SK-N-SH (cell line): ENCODE data around the gene PHETA2. TPM values are rescaled to one million over a fixed set of nuclear protein-coding genes. Genes with fewer than 3 reads are reported as not detected.

Source experiments
- CTCF ChIA-PET: fragments of 300-600, 350-600 bp; formaldehyde crosslinking; extraction: SDS; loops from one replicate; lab custom pipeline; 2021; lab: Yijun Ruan, JAX
- POLR2A ChIA-PET: fragments of 350-600 bp; sonication (Branson Sonifier 250); formaldehyde crosslinking; extraction: SDS; loops from one replicate; lab custom pipeline; 2020; ENCODE audit warnings: antibody characterized with exemption, inconsistent platforms; lab: Yijun Ruan, JAX
- DNase-seq: peaks from one replicate; pipeline ENCODE4 v3.0.0; 2012
- H2AFZ ChIP-seq: fragments of 200-600 bp; sonication (generic); 2 replicates; pipeline ENCODE4 v1.8.1; 2016; ENCODE audit warnings: antibody characterized with exemption, mild to moderate bottlenecking, low read depth
- H3F3A ChIP-seq: fragments of 200-600 bp; sonication (generic); replicated peaks from 2 replicates; pipeline ENCODE3; 2016; ENCODE audit warnings: antibody characterized with exemption, mild to moderate bottlenecking; ENCODE audit not compliant: insufficient read depth
- H3K27ac ChIP-seq, 2 experiments: fragments of 200-500 bp in 1 of 2; fragments of 200-600 bp in 1 of 2; sonication (Bioruptor generic) in 1 of 2; sonication (generic), shearing (Covaris generic) in 1 of 2; 2 replicates each; pipeline versions ENCODE4 v1.5.1 to v1.6.1; 2014 to 2016; ENCODE audit warnings: low read depth in 2 of 2, inconsistent platforms in 1 of 2, low read length in 1 of 2, mild to moderate bottlenecking in 1 of 2, mixed read lengths in 1 of 2
- H3K27me3 ChIP-seq: fragments of 200-600 bp; sonication (generic), shearing (Covaris generic); 2 replicates; pipeline ENCODE4 v1.6.1; 2016; ENCODE audit warnings: mixed run types; ENCODE audit not compliant: insufficient read depth
- H3K36me3 ChIP-seq, 2 experiments: fragments of 200-500 bp in 1 of 2; fragments of 200-600 bp in 1 of 2; sonication (Bioruptor generic) in 1 of 2; sonication (generic) in 1 of 2; replicated peaks in 1 of 2; 2 replicates each; pipeline versions ENCODE3 to v1.5.1; 2014 to 2016; ENCODE audit warnings: low read length in 1 of 2, mild to moderate bottlenecking in 1 of 2; ENCODE audit not compliant: insufficient read depth in 2 of 2, control insufficient read depth in 1 of 2
- H3K4me1 ChIP-seq, 2 experiments: fragments of 200-500 bp in 1 of 2; fragments of 200-600 bp in 1 of 2; sonication (Bioruptor generic) in 1 of 2; sonication (generic), shearing (Covaris generic) in 1 of 2; 2 replicates each; pipeline versions ENCODE4 v1.5.1 to v1.6.1; 2014 to 2016; ENCODE audit warnings: low read depth in 1 of 2, low read length in 1 of 2, mixed run types in 1 of 2; ENCODE audit not compliant: insufficient read depth in 2 of 2, control insufficient read depth in 1 of 2
- H3K4me2 ChIP-seq: fragments of 200-600 bp; sonication (generic), shearing (Covaris generic); 2 replicates; pipeline ENCODE4 v1.6.1; 2017; ENCODE audit warnings: mixed run types
- H3K4me3 ChIP-seq, 2 experiments: fragments of 200-500 bp in 1 of 2; fragments of 200-600 bp in 1 of 2; sonication (Bioruptor generic) in 1 of 2; sonication (generic), shearing (Covaris generic) in 1 of 2; 2 replicates each; pipeline versions ENCODE4 v1.5.1 to v1.8.1; 2014 to 2016; ENCODE audit warnings: low read depth in 2 of 2, inconsistent platforms in 1 of 2, low read length in 1 of 2, mild to moderate bottlenecking in 1 of 2, mixed read lengths in 1 of 2, moderate library complexity in 1 of 2
- H3K79me2 ChIP-seq: fragments of 200-600 bp; sonication (generic); 2 replicates; pipeline ENCODE4 v1.8.1; 2017; ENCODE audit warnings: mild to moderate bottlenecking; ENCODE audit not compliant: insufficient read depth
- H3K9ac ChIP-seq: fragments of 200-600 bp; sonication (generic); 2 replicates; pipeline ENCODE4 v1.6.1; 2017; ENCODE audit warnings: mixed run types
- H3K9me2 ChIP-seq: fragments of 200-600 bp; sonication (generic); 2 replicates; pipeline ENCODE4 v1.6.1; 2017; ENCODE audit warnings: mixed run types
- H3K9me3 ChIP-seq: fragments of 200-600 bp; sonication (generic); 2 replicates; pipeline ENCODE4 v1.6.1; 2017; ENCODE audit warnings: mixed run types, mild to moderate bottlenecking, moderate library complexity
- H4K20me1 ChIP-seq: fragments of 200-600 bp; sonication (generic); 2 replicates; pipeline ENCODE4 v1.6.1; 2017; ENCODE audit warnings: mild to moderate bottlenecking, mixed run types; ENCODE audit not compliant: insufficient read depth
- CHD2 ChIP-seq: fragments of 150-350 bp; IDR thresholded peaks from 2 replicates; pipeline ENCODE4 v1.6.1; 2018; ENCODE audit warnings: low read length; ENCODE audit not compliant: partially characterized antibody
- EZH2phosphoT487 ChIP-seq: fragments of 200-600 bp; sonication (generic); IDR thresholded peaks from 2 replicates; pipeline ENCODE4 v1.6.1; 2017; ENCODE audit warnings: low read depth, mixed run types, mild to moderate bottlenecking, antibody characterized with exemption, moderate library complexity, borderline replicate concordance
- FOSL2 ChIP-seq: IDR thresholded peaks from 2 replicates; pipeline ENCODE4 v1.4.0; 2012; ENCODE audit warnings: low read depth, mild to moderate bottlenecking, moderate library complexity, borderline replicate concordance
- GABPA ChIP-seq: IDR thresholded peaks from 2 replicates; pipeline ENCODE4 v1.4.0; 2012; ENCODE audit warnings: low read depth, mild to moderate bottlenecking
- JUND ChIP-seq: IDR thresholded peaks from 2 replicates; pipeline ENCODE4 v1.4.0; 2012
- NRF1 ChIP-seq: IDR thresholded peaks from 2 replicates; pipeline ENCODE4 v1.6.1; 2012; ENCODE audit warnings: low read depth, mild to moderate bottlenecking, low read length
- RCOR1 ChIP-seq: fragments of 150-350 bp; IDR thresholded peaks from 2 replicates; pipeline ENCODE4 v1.6.1; 2017; ENCODE audit warnings: antibody characterized with exemption, low read length
- RFX5 ChIP-seq: IDR thresholded peaks from 2 replicates; pipeline ENCODE4 v1.6.1; 2012; ENCODE audit warnings: mild to moderate bottlenecking, improper control_type of control experiment, low read length
- RXRA ChIP-seq: IDR thresholded peaks from 2 replicates; pipeline ENCODE4 v1.4.0; 2012; ENCODE audit warnings: low read depth, mild to moderate bottlenecking, borderline replicate concordance
- SIN3A ChIP-seq: IDR thresholded peaks from 2 replicates; pipeline ENCODE4 v1.6.1; 2012; ENCODE audit warnings: low read depth, mild to moderate bottlenecking, low read length, moderate library complexity, borderline replicate concordance
- TAF1 ChIP-seq: IDR thresholded peaks from 2 replicates; pipeline ENCODE4 v1.6.1; 2012; ENCODE audit warnings: low read depth, mild to moderate bottlenecking, low read length, moderate library complexity, borderline replicate concordance
- TEAD4 ChIP-seq: IDR thresholded peaks from 2 replicates; pipeline ENCODE4 v1.4.0; 2012; ENCODE audit warnings: mild to moderate bottlenecking, borderline replicate concordance; ENCODE audit not compliant: insufficient read depth
- YY1 ChIP-seq: IDR thresholded peaks from 2 replicates; pipeline ENCODE4 v1.4.0; 2012; ENCODE audit warnings: low read depth, mild to moderate bottlenecking
- WGBS: methylation state at CpG from one replicate; pipeline ENCODE4 v1.1.6; 2017; ENCODE audit warnings: low lambda C conversion rate; 5-methylcytosine and 5-hydroxymethylcytosine counted together
- polyA plus RNA-seq, 3 experiments: library from polyadenylated mRNA; depleted of rRNA; stranded (reverse); fragments of >200 nt; gene quantifications; 2 replicates each; pipeline ENCODE4 v1.2.3, GENCODE V29; 2012
- TF ChIP-seq, protein P1 (sequence below): IDR thresholded peaks from 2 replicates; pipeline ENCODE4 v1.6.1; 2012; ENCODE audit warnings: mild to moderate bottlenecking, low read depth, low read length, moderate library complexity
- TF ChIP-seq, protein P2 (sequence below): fragments of 150-350 bp; IDR thresholded peaks from 2 replicates; pipeline ENCODE4 v1.6.1; 2016; ENCODE audit warnings: mild to moderate bottlenecking, low read depth, low read length
- TF ChIP-seq, protein P3 (sequence below): IDR thresholded peaks from 2 replicates; pipeline ENCODE4; 2012
- TF ChIP-seq, protein P4 (sequence below): fragments of 200-600 bp; sonication (generic); IDR thresholded peaks from 2 replicates; pipeline ENCODE4 v1.6.1; 2017; ENCODE audit warnings: antibody characterized with exemption, mild to moderate bottlenecking, moderate library complexity

Gene PHETA2
- polyA plus RNA-seq, 1 of the 3 experiments (the other 2 are of a cell fraction), result 0.05 TPM

DNA sequence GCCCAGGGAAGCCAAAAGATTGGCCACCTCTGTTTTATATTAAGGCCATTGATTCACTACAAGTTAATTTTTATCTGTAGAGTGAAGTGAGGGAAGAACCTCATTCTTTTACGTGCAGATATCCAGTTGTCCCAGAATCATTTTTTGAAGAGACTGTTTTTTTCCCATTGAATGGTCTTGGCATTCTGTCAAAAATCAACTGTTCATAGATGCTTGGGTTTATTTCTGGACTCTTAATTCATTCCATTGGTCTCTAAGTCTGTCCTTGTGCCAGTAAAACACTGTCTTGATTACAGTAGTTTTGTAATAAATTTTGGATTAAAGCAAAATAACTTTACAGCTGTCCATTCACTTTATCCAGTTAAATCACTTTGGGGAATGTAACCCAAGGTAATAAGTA lies 48.6 kb upstream of the PHETA2 start (continued):
- TF ChIP-seq, protein P1, sequence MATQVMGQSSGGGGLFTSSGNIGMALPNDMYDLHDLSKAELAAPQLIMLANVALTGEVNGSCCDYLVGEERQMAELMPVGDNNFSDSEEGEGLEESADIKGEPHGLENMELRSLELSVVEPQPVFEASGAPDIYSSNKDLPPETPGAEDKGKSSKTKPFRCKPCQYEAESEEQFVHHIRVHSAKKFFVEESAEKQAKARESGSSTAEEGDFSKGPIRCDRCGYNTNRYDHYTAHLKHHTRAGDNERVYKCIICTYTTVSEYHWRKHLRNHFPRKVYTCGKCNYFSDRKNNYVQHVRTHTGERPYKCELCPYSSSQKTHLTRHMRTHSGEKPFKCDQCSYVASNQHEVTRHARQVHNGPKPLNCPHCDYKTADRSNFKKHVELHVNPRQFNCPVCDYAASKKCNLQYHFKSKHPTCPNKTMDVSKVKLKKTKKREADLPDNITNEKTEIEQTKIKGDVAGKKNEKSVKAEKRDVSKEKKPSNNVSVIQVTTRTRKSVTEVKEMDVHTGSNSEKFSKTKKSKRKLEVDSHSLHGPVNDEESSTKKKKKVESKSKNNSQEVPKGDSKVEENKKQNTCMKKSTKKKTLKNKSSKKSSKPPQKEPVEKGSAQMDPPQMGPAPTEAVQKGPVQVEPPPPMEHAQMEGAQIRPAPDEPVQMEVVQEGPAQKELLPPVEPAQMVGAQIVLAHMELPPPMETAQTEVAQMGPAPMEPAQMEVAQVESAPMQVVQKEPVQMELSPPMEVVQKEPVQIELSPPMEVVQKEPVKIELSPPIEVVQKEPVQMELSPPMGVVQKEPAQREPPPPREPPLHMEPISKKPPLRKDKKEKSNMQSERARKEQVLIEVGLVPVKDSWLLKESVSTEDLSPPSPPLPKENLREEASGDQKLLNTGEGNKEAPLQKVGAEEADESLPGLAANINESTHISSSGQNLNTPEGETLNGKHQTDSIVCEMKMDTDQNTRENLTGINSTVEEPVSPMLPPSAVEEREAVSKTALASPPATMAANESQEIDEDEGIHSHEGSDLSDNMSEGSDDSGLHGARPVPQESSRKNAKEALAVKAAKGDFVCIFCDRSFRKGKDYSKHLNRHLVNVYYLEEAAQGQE, result no peak

DNA sequence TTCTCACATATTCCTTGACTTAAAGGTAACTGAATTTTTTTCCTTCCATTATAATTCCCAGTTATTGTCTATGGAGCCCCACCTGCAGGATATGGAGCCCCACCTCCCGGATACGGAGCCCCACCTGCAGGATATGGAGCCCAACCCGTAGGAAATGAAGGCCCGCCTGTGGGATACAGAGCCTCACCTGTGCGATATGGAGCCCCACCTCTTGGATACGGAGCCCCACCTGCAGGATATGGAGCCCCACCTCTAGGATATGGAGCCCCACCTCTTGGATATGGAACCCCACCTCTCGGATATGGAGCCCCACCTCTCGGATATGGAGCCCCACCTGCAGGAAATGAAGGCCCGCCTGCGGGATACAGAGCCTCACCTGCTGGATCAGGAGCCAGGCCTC lies 47.3 kb upstream of the PHETA2 start:
- Histone ChIP-seq H3K9me2 (no peaks in the 10 kb centered on the region), H3K4me3 (no peak overlapping the region), H4K20me1 (no peaks in the 10 kb centered on the region), H3K9ac (no peak overlapping the region), H3K4me2 (no peak overlapping the region), H2AFZ (no peak overlapping the region), H3K4me1 (no peaks in the 10 kb centered on the region), H3K27ac (no peak overlapping the region), H3F3A (no peaks in the 10 kb centered on the region), H3K36me3 (no peaks in the 10 kb centered on the region), H3K9me3 (no peaks in the 10 kb centered on the region), H3K79me2 (no peaks in the 10 kb centered on the region), H3K27me3 (no peaks in the 10 kb centered on the region)
- ChIA-PET POLR2A (no interaction called here), CTCF (no interaction called here)
- TF ChIP-seq JUND, result no peak
- TF ChIP-seq EZH2phosphoT487, result no peak
- no peak for TF ChIP-seq CHD2
- no peak for TF ChIP-seq YY1
- no peak for TF ChIP-seq RXRA
- TF ChIP-seq GABPA, result no peak
- TF ChIP-seq FOSL2, result no peak
- TF ChIP-seq RFX5, result no peak
- no peak for TF ChIP-seq RCOR1
- TF ChIP-seq, protein P2, sequence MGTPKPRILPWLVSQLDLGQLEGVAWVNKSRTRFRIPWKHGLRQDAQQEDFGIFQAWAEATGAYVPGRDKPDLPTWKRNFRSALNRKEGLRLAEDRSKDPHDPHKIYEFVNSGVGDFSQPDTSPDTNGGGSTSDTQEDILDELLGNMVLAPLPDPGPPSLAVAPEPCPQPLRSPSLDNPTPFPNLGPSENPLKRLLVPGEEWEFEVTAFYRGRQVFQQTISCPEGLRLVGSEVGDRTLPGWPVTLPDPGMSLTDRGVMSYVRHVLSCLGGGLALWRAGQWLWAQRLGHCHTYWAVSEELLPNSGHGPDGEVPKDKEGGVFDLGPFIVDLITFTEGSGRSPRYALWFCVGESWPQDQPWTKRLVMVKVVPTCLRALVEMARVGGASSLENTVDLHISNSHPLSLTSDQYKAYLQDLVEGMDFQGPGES, result no peak
- no peak for TF ChIP-seq TAF1
- no peak for TF ChIP-seq SIN3A
- TF ChIP-seq, protein P3, sequence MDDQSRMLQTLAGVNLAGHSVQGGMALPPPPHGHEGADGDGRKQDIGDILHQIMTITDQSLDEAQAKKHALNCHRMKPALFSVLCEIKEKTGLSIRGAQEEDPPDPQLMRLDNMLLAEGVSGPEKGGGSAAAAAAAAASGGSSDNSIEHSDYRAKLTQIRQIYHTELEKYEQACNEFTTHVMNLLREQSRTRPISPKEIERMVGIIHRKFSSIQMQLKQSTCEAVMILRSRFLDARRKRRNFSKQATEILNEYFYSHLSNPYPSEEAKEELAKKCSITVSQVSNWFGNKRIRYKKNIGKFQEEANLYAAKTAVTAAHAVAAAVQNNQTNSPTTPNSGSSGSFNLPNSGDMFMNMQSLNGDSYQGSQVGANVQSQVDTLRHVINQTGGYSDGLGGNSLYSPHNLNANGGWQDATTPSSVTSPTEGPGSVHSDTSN, result no peak
- TF ChIP-seq NRF1, result no peak
- TF ChIP-seq, protein P4, sequence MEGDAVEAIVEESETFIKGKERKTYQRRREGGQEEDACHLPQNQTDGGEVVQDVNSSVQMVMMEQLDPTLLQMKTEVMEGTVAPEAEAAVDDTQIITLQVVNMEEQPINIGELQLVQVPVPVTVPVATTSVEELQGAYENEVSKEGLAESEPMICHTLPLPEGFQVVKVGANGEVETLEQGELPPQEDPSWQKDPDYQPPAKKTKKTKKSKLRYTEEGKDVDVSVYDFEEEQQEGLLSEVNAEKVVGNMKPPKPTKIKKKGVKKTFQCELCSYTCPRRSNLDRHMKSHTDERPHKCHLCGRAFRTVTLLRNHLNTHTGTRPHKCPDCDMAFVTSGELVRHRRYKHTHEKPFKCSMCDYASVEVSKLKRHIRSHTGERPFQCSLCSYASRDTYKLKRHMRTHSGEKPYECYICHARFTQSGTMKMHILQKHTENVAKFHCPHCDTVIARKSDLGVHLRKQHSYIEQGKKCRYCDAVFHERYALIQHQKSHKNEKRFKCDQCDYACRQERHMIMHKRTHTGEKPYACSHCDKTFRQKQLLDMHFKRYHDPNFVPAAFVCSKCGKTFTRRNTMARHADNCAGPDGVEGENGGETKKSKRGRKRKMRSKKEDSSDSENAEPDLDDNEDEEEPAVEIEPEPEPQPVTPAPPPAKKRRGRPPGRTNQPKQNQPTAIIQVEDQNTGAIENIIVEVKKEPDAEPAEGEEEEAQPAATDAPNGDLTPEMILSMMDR, result no peak
- no peak for TF ChIP-seq TEAD4
- 84% methylated on average over 5 of the region's 10 CpGs for WGBS
- DNase-seq, result no peak
